ES-I3 (cell line): Measurements from ENCODE around the gene SETX.

Experiments used
- H3K36me3 ChIP-seq: 2 replicates; pipeline ENCODE4 v1.6.1; 2013; ENCODE audit warnings: mild to moderate bottlenecking, low read length, control low read depth, moderate library complexity; ENCODE audit not compliant: insufficient read depth
- H3K4me1 ChIP-seq: 2 replicates; pipeline ENCODE4 v1.6.1; 2013; ENCODE audit warnings: mild to moderate bottlenecking, control low read depth, low read length; ENCODE audit not compliant: insufficient read depth
- H3K9ac ChIP-seq: 2 replicates; pipeline ENCODE4 v1.6.1; 2013; ENCODE audit warnings: low read depth, mild to moderate bottlenecking, low read length, moderate library complexity
- H3K9me3 ChIP-seq: 2 replicates; pipeline ENCODE4 v1.6.1; 2013; ENCODE audit warnings: mild to moderate bottlenecking, low read length, moderate library complexity; ENCODE audit not compliant: control insufficient read depth, insufficient read depth

SETX gene

GRCh38 chr9:132247942-132248341, 106.8 kb downstream of the SETX start:
- no peaks in the 10 kb centered on the region for H3K36me3 ChIP-seq
- no peak overlapping the region for H3K9ac ChIP-seq
- peaks cover 10% of the 10 kb centered on the region; the same call in 1 of the 2 replicates for H3K9me3 ChIP-seq
- peaks cover 24% of the 10 kb centered on the region; the same call in 1 of the 2 replicates for H3K4me1 ChIP-seq

- no peaks in the 10 kb centered on the region for H3K9me3 ChIP-seq
- H3K9ac ChIP-seq, result no peak overlapping the region
- no peaks in the 10 kb centered on the region for H3K36me3 ChIP-seq
- peaks cover 27% of the 10 kb centered on the region; the same call in 1 of the 2 replicates for H3K4me1 ChIP-seq
Measured at GRCh38 chr9:132245465-132245864, 109.3 kb downstream of the SETX start.

- H3K9me3 ChIP-seq, result no peaks in the 10 kb centered on the region
Measured at GRCh38 chr9:132244582-132245455, 110.0 kb downstream of the SETX start.

GRCh38 chr9:132243156-132244074, 111.4 kb downstream of the SETX start:
- Histone ChIP-seq H3K9me3 (no peaks in the 10 kb centered on the region), H3K4me1 (peaks cover 27% of the 10 kb centered on the region; the same call in 1 of the 2 replicates), H3K9ac (peak overlapping the region; percentile 74; the same call in 1 of the 2 replicates)

More at GRCh38 chr9:132244582-132245455, 110.0 kb downstream of the SETX start:
- Histone ChIP-seq H3K4me1 (peaks cover 27% of the 10 kb centered on the region; the same call in 1 of the 2 replicates), H3K36me3 (no peaks in the 10 kb centered on the region), H3K9ac (no peak overlapping the region)

GRCh38 chr9:132242621-132243155, 112.1 kb downstream of the SETX start:
- Histone ChIP-seq H3K4me1 (peaks cover 27% of the 10 kb centered on the region; the same call in 1 of the 2 replicates), H3K36me3 (no peaks in the 10 kb centered on the region), H3K9me3 (no peaks in the 10 kb centered on the region), H3K9ac (peak overlapping the region; percentile 74; the same call in 1 of the 2 replicates)

More at GRCh38 chr9:132243156-132244074, 111.4 kb downstream of the SETX start:
- no peaks in the 10 kb centered on the region for H3K36me3 ChIP-seq

GRCh38 chr9:132241840-132242620, 112.8 kb downstream of the SETX start:
- Histone ChIP-seq H3K9ac (peak overlapping the region; percentile 74; the same call in 1 of the 2 replicates), H3K36me3 (no peaks in the 10 kb centered on the region), H3K9me3 (no peaks in the 10 kb centered on the region), H3K4me1 (peaks cover 27% of the 10 kb centered on the region; the same call in 1 of the 2 replicates)

- peak overlapping the region; percentile 74; the same call in 1 of the 2 replicates for H3K9ac ChIP-seq
- H3K9me3 ChIP-seq, result no peaks in the 10 kb centered on the region
- H3K36me3 ChIP-seq, result no peaks in the 10 kb centered on the region
- H3K4me1 ChIP-seq, result peaks cover 27% of the 10 kb centered on the region; the same call in 1 of the 2 replicates
Measured at GRCh38 chr9:132241483-132241839, 113.3 kb downstream of the SETX start.

- no peaks in the 10 kb centered on the region for H3K36me3 ChIP-seq
- peak overlapping the region; percentile 74; the same call in 1 of the 2 replicates for H3K9ac ChIP-seq
- peaks cover 27% of the 10 kb centered on the region; the same call in 1 of the 2 replicates for H3K4me1 ChIP-seq
- no peaks in the 10 kb centered on the region for H3K9me3 ChIP-seq
Measured at GRCh38 chr9:132240841-132241482, 113.8 kb downstream of the SETX start.

- peak overlapping the region; percentile 49; the same call in 1 of the 2 replicates for H3K9ac ChIP-seq
Measured at GRCh38 chr9:132239999-132240840, 114.6 kb downstream of the SETX start.

GRCh38 chr9:132239518-132239917, 115.3 kb downstream of the SETX start:
- no peak overlapping the region for H3K9ac ChIP-seq
- no peaks in the 10 kb centered on the region for H3K9me3 ChIP-seq
- peaks cover 14% of the 10 kb centered on the region; the same call in 1 of the 2 replicates for H3K4me1 ChIP-seq
- H3K36me3 ChIP-seq, result no peaks in the 10 kb centered on the region

More at GRCh38 chr9:132239999-132240840, 114.6 kb downstream of the SETX start:
- Histone ChIP-seq H3K36me3 (no peaks in the 10 kb centered on the region), H3K9me3 (no peaks in the 10 kb centered on the region), H3K4me1 (peaks cover 19% of the 10 kb centered on the region; the same call in 1 of the 2 replicates)

- Histone ChIP-seq H3K4me1 (peaks cover 13% of the 10 kb centered on the region; the same call in 1 of the 2 replicates), H3K9ac (no peak overlapping the region), H3K36me3 (no peaks in the 10 kb centered on the region), H3K9me3 (no peaks in the 10 kb centered on the region)
Measured at GRCh38 chr9:132238992-132239391, 115.8 kb downstream of the SETX start.
